Measurements from ENCODE around the gene SLC35G2.
A peak's percentile ranks its signal among the peaks of the same experiment; 100 is the strongest.
"Not testable (repeated sequence)": the region's sequence is repeated elsewhere in the genome, so short reads cannot be mapped to it uniquely, and the experiment has no call there.

Gene SLC35G2

DNA sequence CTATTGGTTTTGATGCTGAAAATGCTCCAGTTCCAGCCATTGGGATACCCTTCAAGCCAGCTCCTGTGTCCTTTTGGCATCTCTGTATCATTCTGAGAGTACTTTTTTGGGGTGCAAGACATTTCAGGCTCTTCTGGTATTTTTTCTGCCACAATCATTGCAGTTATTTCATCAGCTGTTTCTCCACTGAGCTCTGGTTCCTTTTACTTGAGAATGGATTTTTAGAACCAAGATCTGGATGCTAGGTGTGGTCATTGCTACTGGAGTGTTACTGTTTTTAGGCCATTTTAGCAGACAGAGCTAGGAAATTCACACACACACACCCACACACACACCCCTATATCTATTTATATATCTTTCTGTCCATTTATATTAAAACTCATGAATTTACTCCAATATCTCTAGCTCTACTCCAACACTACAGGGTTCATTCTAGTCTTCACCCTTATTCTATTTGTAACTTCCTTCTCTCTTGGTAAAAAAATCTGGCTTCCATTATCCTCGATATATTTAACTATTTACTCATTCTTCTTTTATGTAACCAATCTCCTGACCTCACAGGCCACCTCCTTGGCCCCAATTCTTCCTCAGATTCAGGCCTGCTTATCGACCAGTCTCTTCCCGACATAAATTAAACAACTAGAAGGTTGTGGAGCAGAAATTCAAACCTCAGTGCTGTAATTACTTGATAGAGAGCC, 17.0 kb downstream of the SLC35G2 start:
- no peak for DNase-seq

DNA sequence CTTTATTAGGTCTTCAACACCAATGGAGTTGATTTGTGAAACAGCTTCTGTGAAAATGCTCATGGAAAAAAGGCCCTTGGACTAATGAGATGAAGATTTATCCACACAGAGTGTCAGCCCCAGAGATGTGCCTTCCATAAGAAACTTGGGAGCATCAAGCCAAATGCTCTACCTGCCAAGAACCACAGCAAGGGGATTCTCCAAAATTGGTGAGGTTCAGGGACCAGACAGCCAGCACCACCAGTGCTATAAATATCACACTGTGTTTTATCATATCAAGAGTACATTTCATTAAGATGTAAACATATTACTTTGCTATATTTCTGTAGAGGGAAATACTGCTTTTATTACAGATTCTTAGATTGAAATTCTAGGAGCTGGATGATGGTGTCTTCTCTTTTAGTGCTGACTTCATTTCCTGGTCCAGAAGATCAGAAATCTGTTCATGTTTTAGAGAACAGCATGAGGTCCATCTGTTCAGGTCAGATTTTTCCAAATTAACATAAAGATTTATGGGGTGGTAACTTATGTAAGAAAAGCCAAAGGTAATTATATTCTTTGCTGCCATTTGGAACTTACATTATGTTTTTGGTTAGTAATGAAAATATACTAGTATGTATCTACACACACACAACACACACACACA, 17.7 kb downstream of the SLC35G2 start:
- no peak for DNase-seq

DNA sequence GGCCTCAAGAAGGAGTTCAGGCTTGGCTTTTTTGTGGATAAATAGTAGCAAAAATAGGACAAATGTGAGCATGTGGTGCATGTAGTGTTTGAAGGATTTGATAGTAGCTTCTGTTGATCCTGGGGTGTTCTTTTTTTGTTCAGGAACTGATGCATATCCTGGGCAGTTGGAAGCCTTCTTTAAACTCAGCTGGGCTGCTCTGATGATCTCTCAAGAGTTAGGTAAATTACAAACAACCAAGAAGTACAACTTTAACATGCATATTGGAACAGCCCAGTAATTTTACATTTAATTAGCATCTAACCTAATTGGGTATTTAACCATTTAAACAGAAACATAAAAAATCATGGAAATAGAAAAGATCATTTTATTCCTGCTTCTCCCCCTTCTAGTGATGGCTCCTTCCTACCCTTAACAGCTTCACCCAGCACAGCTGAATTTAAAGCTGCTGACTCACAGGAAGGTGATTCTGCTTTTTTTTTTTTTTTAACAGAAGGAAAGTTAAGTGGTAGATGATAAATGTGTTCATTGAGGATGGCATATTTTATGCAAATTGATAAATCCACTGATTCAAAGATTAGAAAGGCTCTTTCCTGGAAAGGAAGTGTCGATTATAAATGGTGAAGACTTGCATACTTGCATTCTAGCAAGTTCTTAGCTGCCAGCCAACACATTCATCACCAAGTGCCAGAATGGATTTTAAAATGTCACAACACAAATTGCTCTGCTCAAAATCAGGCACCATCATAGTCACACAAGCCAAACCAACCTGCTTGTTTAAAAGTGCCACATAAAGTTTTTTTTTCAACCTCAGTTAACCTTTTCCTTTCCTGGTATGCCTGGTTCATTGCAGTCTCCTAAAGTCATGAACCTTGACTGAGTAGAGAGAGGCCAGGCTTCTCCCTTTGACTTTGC, 20.0 kb downstream of the SLC35G2 start:
- DNase-seq: peak; percentile 22

DNA sequence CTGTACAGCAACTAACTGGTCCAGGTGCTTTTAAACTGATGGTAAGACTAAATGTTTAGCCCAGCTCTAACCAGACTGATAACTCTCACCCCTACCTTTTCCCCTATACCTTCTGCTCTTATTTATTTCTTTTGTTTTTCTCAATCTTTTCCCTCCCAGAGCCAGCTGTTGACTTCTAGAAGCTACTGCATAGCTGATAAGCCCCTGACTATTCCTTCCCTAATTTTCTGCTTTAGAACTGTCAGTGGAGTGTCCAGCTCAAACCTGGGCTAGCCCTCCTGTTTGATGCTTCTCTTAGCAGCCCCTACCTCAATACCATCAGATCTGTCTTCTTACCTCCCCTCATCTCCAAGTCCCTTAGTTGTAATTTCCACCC, 20.6 kb downstream of the SLC35G2 start:
- DNase-seq: no peak

DNA sequence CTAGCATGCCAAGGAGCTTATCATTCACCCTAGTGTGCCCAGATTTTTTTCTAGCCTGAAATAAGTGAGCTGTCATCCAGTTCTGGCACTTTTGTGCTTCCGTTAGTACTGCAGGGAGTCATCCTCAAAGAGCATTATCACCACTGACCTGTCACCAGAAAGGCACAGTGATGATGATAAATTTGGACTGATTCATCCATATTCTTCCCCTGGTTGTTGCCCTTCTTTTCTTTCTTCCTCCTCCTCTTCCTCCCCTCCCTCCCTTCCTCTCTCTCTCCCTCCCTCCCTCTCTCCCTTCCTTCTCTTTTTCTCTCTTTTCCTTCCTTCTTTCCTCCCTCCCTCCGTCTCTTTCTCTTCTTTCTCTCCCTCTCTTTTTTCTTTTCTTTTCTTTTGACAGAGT, 21.3 kb downstream of the SLC35G2 start:
- DNase-seq: no peak

DNA sequence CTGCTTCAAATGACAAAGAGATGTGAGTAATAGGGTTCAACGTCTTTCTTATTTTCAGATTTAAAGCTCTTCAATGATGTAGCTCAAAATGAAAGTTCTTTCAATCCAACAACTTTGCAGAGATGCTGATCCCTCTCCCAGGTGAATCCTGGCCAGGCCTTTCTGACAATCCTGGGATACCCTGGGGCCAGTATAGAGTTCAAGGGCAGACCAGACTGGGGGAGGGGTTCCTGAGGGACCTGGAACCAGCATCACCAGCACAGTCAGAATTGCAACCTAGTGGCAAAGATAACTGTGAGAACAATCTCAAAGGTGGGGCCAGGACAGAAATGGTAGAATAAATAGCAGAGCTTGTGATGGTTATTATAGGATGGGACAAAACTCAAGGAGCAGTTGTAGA, 23.4 kb downstream of the SLC35G2 start:
- no peak for DNase-seq

DNA sequence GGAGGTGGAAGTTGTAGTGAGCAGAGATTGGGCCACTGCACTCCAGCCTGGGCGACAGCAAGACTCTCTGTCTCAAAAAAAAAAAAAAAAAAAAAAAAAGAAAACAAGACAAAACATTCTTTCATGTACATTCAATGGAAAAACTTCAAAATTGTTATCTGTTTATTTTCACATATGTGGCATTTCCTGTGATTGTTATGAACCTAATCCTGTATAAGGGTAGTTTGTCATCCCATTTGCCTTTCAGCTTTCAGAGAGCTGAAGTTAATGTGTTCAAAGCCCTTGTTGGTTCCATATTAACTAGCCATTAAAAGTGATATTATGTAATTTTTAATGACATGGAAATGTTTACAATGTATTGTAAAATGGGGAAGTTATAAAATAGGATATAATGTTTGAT, 25.8 kb downstream of the SLC35G2 start:
- DNase-seq: no peak

DNA sequence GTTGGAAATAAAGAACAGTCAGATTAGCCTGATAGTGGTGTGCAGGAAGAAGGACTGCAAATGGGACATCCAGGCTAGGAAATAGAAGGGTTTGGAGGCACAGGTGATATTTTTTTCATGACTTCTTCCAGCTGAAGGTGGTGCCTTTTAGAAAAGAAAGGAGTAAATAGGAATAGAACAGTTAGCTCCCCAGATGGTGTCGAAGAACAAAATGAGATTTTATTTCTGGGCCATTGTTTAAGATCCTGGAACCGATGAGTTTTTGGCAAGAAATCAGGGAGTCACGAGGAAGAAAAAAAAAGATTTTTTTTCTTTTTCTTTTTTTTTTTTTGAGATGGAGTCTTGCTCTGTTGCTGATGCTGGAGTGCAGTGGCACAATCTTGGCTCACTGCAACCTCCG, 33.3 kb downstream of the SLC35G2 start:
- DNase-seq: no peak

DNA sequence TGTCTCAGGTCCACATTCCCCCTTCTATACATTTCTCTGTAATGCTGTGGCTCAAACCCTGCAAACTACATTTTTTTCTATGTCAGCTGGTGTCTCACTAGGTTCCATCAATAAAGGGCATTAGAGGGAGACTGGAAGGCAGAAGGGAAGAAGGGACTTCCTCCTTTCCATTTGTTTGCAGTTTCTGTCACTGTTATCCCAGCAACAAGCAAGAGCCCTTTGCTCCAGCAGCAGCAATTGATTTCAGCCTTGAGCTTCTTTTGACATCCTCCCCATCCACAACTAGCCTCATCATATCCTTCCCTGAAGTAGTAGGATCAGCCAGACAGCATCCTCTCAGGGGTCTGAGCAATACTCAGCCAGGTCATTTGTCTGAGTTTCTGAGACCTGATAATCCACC, 37.7 kb downstream of the SLC35G2 start:
- no peak for DNase-seq

DNA sequence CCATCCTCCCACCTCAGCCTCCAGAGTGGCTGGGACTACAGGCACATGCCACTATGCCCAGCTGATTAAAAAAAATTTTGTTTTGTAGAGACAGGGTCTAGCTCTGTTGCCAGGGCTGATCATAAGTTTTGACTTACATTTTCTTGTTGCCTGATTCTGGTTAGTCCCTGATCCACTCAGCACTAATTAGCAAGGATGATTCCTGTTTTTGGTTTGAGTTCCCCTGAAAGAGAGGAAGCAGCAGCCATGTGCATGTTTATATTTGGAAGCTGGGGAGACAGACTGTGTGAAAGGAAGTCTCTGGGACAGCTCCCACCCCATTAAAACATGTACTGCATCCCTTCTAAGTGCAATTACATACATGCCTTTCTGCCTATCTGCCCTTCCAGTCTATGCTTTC, 39.5 kb downstream of the SLC35G2 start:
- DNase-seq: no peak

DNA sequence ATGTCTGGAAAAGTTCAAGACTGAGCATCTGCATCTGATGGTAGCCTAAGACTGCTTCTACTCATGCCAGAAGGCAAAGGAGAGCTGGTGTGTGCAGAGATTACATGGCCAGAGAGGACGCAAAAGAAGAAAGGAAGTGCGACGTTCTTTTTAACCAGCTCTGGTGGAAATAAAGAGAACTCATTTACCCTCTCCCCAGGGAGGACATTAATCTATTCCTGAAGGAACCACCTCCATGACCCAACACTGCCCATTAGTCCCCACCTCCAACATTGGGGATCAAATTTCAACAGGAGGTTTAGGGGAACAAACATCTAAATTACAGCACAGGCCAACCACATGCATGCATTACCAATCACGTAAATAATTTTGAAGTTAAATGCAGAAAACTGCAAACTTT, 41.6 kb downstream of the SLC35G2 start:
- DNase-seq: no peak

DNA sequence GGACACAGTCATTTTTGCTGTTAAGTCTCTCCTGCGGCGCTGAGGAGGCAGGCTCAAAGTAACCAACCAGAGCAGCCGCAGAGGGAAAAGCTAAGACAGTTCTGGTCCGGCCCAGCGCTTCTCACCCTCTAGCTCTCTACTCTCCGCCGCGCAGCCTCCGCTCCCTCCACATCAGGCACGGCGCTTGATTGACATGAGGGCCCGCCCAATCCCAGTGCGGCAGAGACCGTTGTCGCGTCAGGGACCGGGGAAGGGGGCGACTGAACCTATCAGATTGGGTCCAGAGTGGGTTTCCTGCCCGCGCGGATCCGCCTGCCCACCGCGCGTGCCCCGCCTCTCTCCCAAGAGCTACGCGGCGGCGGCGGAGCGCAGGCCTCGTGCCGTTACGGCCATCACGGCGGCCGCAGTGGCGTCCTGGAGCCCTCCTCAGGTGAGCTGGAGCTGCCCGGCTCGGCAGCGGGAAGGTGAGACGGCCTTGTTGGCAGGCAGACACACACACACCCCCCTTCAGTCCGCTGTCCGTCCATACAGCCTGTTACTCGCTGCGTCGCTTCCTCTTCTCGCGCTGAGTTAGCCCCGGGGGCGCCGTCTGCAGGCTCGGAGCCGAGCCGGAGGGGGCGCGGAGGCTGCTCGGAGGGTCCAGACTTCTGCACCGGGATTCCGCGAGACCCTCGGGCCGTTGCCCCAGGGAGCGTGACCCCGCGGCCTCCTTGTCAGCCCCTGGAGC, 43.1 kb downstream of the SLC35G2 start, which contains the start of gene NCK1:
TSS of gene NCK1 (plus strand) at position 319 of the 727 bp plus-strand sequence. CDS start 65,794 bp downstream, outside the sequence.
- peak; percentile 99 for DNase-seq

DNA sequence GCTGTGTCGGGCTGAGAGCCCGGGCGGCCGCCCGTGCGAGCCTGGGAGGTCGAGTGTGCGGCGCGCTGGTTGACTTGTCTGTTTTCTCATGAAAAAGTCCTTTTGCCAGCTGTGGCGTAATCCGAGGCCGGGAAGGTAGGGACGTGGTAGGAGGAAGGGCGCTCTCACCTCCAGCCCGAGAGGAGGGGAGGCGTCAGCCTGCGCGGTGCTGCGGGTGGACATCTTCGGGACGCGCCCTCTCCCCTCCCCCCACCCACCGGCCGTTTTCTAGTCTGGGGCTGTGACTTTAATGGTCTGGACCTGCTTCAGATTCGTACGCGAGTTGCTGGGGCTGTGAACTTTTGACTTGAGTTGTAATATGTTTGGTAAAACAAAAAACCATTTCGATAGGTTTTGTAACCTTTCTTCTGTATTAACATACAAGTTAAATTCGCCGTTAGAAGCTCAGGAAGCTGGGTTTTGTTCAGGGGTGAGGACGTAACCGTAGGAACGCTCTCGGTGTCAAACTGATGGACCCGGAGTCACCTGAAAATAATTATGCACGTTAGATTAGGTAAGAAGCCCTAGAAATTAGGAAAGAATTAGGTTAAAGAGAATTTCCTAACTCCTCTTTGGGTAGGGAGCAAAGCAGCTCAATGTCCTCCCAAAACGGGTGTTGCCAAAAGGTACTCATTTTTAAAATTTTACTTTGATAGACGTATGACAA, 43.8 kb downstream of the SLC35G2 start:
- peak; percentile 51 for DNase-seq

DNA sequence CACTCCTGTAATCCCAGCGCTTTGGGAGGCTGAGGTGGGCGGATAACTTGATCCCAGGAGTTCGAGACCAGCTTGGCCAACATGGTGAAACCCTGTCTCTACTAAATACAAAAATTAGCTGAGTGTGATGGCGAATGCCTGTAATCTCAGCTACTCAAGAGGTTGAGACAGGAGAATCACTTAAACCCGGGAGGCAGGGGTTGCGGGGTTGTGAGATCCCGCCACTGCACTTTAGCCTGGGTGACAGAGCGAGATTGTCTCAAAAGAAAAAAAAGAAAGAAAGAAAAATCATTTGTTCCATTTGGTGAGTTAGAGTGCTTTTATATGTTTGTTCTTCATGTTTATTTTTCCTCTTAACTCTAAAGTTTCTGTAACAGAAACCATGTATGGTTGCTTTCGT, 50.4 kb downstream of the SLC35G2 start:
- DNase-seq: no peak

DNA sequence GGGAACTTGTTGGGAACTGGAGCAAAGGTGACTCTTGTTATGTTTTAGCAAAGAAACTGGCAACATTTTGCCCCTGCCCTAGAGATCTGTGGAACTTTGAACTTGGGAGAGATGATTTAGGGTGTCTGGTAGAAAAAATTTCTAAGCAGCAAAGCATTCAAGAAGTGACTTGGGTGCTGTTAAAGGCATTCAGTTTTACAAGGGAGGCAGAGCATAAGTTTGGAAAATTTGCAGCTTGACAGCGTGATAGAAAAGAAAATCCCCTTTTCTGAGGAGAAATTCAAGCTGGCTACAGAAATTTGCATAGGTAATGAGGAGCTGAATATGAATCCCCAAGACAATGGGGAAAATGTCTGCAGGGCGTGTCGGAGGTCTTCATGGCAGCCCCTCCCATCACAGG, 53.3 kb downstream of the SLC35G2 start:
- DNase-seq: not testable (repeated sequence)

DNA sequence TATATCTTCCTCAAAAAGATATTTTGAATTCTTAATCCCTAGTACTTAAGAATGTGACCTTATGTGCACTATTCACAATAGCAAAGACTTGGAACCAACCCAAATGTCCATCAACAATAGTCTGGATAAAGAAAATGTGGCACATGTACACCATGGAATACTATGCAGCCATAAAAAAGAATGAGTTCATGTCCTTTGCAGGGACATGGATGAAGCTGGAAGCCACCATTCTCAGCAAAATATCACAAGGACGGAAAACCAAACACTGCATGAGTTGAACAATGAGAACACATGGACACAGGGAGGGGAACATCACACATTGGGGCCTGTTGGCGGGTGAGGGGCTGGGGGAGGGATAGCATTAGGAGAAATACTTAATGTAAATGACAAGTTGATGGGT, 60.6 kb downstream of the SLC35G2 start:
- DNase-seq: not testable (repeated sequence)

DNA sequence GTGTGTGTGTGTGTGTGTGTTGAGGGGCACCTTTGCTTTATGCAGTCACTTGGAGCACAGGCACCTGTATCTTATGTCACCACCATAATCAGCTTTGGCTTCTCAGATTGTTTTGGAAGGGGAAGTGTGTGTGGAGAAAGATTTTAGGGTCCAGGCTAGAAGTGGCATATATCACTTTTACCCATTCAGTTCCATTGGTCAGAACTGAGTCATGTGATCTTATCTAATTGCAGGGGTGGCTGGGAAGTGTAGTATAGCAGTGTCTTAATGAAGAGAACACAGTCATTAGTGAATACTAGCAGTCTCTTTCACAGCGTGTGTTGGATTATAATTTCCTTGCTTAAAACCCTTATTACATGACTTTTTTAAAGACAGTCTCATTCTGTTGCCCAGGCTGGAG, 63.6 kb downstream of the SLC35G2 start:
- no peak for DNase-seq

DNA sequence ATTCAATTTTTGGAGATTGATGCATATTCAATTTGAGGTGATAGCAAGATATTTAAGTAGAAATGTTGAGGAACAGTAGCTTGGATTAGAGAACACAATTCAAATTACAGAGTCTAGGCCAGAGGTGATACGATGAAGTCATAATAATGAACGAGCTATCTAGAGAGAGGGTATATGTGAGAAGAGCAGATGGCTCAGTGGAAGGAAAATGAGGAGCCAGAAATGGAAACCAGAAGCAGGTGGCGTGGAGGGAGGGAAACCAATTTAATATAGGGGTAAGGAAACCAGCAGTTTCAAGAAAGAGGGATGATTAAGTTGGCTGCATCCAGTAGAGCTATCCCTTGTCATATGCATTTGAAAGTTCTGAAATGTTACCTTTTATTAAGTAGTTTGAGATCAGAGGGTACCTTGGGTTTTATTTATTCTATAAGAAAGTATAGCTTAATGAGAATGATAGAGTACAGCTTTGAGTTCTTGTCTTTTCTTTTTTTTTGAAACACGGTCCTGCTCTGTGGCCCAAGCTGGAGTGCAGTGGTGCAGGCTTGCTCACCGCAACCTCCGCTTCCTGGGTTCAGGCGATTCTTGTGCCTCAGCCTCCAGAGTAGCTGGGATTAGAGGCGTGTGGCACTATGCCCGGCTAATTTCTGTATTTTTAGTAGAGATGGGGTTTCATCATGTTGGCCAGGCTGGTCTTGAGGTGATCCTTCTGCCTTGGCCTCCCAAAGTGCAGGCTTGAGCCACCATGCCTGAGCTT, 65.2 kb downstream of the SLC35G2 start:
- no peak for DNase-seq

DNA sequence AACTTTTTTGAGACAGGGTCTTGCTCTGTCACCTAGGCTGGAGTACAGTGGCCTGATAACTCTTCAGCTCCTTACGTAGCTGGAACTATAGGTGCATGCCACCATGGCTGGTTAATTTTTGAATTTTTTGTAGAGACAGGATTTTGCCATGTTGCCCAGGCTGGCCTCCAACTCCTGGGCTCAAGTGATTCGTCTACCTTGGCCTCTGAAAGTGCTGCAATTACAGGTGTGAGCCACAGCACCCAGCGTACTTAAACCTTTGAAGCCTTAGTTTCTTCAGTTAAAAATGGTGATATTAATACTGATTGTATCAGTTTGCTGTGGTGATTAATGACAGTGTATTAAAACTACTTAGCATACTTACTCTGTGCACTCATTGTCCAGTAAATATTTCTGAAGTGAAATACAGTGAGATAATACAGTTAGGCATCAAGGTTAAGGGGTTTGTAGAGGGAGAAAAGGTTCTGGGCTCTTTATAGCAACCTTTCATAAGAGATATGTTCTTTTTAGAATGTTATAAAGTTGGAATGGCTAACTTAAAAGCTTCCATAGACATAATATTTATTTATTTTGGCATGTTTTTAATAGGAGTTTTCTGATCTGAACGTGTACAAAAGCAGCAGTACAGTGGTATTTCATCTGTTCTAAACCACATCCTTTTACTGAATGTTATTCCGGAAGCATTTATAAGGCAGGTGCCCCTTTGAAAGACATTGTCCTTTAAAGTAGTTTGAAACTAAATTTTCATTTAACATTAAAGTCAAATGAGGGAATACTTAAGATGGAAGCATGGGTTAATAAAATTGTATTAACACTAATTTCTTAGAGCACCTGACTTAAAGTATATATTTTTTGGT, 66.7 kb downstream of the SLC35G2 start:
- DNase-seq: no peak

DNA sequence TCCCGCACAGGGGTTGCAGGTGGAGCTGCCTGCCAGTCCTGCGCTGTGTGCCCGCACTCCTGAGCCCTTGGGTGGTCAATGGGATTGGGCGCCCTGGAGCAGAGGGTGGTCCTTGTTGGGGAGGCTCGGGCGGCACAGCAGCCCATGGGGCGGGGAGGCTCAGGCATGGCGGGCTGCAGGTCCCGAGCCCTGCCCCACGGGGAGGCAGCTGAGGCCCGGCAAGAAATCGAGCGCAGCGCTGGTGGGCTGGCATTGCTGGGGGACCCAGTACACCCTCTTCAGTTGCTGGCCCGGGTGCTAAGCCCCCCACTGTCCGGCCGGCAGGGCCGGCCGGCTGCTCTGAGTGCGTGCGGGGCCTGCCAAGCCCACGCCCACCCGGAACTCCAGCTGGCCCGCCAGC, 71.0 kb downstream of the SLC35G2 start:
- no peak for DNase-seq
